Caco-2 (cell line): Measurements from ENCODE around the gene CHRNA5. TPM values are rescaled to one million over a fixed set of nuclear protein-coding genes. Genes with fewer than 3 reads are reported as not detected.

ENCODE experiments used
- BruUV-seq: library from RNA; stranded (reverse); fragments of 400-500 nt; replicated peaks from 2 replicates; lab custom pipeline; 2021; lab: Mats Ljungman, UMichigan
- CTCF ChIA-PET: fragments of 300-600 bp; sonication (Branson Sonifier 250); formaldehyde crosslinking; loops from one replicate; lab custom pipeline; 2022; ENCODE audit warnings: antibody characterized with exemption; lab: Charles Lee
- POLR2A ChIA-PET: fragments of 300-600 bp; sonication (Branson Sonifier 250); formaldehyde crosslinking; loops from one replicate; lab custom pipeline; 2022; ENCODE audit warnings: antibody characterized with exemption; lab: Charles Lee
- DNase-seq, 2 experiments: peaks; one replicate each; pipeline versions ENCODE4 v3.0.0 to v3.0.0-alpha.2; 2020 to 2022
- H3K27me3 ChIP-seq: replicated peaks from 2 replicates; pipeline ENCODE4 v1.6.0; 2011; ENCODE audit warnings: low read length; ENCODE audit not compliant: control insufficient read depth, insufficient read depth
- H3K36me3 ChIP-seq: 2 replicates; pipeline ENCODE4 v1.5.1; 2011; ENCODE audit warnings: low read length; ENCODE audit not compliant: control insufficient read depth, insufficient read depth
- H3K4me1 ChIP-seq: fragments of 250-450 bp; sonication (Bioruptor Pico); 2 replicates; pipeline ENCODE4 v1.5.1; 2020; ENCODE audit warnings: mild to moderate bottlenecking
- H3K4me3 ChIP-seq: 2 replicates; pipeline ENCODE4 v1.5.1; 2011; ENCODE audit warnings: low read depth, mild to moderate bottlenecking, control low read depth, low read length
- H3K9me3 ChIP-seq: fragments of 250-450 bp; sonication (Bioruptor Pico); 2 replicates; pipeline ENCODE4 v1.5.1; 2020; ENCODE audit warnings: mild to moderate bottlenecking, moderate library complexity
- H3K27ac Mint-ChIP-seq: one replicate; pipeline ENCODE4 v1.8.0; 2022; ENCODE audit warnings: mixed read lengths; ENCODE audit not compliant: unreplicated experiment
- H3K27me3 Mint-ChIP-seq: one replicate; pipeline ENCODE4 v1.8.0; 2022; ENCODE audit warnings: mixed read lengths; ENCODE audit not compliant: insufficient read depth, unreplicated experiment
- H3K36me3 Mint-ChIP-seq: one replicate; pipeline ENCODE4 v1.8.0; 2022; ENCODE audit warnings: mild to moderate bottlenecking, mixed read lengths; ENCODE audit not compliant: insufficient read depth, unreplicated experiment
- H3K4me1 Mint-ChIP-seq: one replicate; pipeline ENCODE4 v1.8.0; 2022; ENCODE audit warnings: low read depth, mixed read lengths; ENCODE audit not compliant: unreplicated experiment
- H3K4me3 Mint-ChIP-seq: one replicate; pipeline ENCODE4 v1.8.0; 2022; ENCODE audit warnings: mild to moderate bottlenecking, moderate library complexity, mixed read lengths; ENCODE audit not compliant: unreplicated experiment
- H3K9me3 Mint-ChIP-seq: one replicate; pipeline ENCODE4 v1.8.0; 2022; ENCODE audit warnings: mixed read lengths; ENCODE audit not compliant: unreplicated experiment
- CTCF ChIP-seq, 2 experiments: fragments of 200-600 bp in 1 of 2; IDR thresholded peaks; 1 replicate in 1 of 2; 2 replicates in 1 of 2; pipeline versions ENCODE4 v1.5.1 to v1.8.0; 2011 to 2022; ENCODE audit warnings: antibody characterized with exemption in 1 of 2, control low read depth in 1 of 2, inconsistent platforms in 1 of 2, low read depth in 1 of 2, low read length in 1 of 2, mild to moderate bottlenecking in 1 of 2, moderate library complexity in 1 of 2; ENCODE audit not compliant: insufficient read depth in 1 of 2, severe bottlenecking in 1 of 2, unreplicated experiment in 1 of 2
- intact Hi-C: fragments of 100-400 bp; cut with micrococcal nuclease; formaldehyde crosslinking; loops from one replicate; pipeline ENCODE4 v1.10.0; 2022; ENCODE audit not compliant: unreplicated experiment
- total RNA-seq: library from RNA; stranded (reverse); gene quantifications from 2 replicates; pipeline ENCODE4 v1.2.3, GENCODE V29; 2022

CHRNA5 gene
- total RNA-seq, 1 experiment from 2014 or later = 12.9 TPM

GRCh38 chr15:78621810-78622402, 56.6 kb downstream of the CHRNA5 start:
- ChIA-PET CTCF (no interaction called here), POLR2A (no interaction called here)
- no TSS peak for BruUV-seq
- H3K27ac Mint-ChIP-seq = no peak overlapping the region
- Histone ChIP-seq H3K36me3 (no peaks in the 10 kb centered on the region), H3K9me3 (no peaks in the 10 kb centered on the region), H3K4me3 (no peak overlapping the region), H3K4me1 (no peaks in the 10 kb centered on the region), H3K27me3 (no peaks in the 10 kb centered on the region)
- TF ChIP-seq CTCF (IDR thresholded peaks at IDR 0.05; ENCODE audit: insufficient read depth in 1 of 2, low read depth in 1 of 2, low read length in 1 of 2, severe bottlenecking in 1 of 2, unreplicated experiment in 1 of 2) = no peak
- H3K27me3 Mint-ChIP-seq = peaks cover 9% of the 10 kb centered on the region
- intact Hi-C loops = no loop called here
- H3K36me3 Mint-ChIP-seq = no peaks in the 10 kb centered on the region
- H3K9me3 Mint-ChIP-seq = no peaks in the 10 kb centered on the region
- no peak overlapping the region for H3K4me3 Mint-ChIP-seq
- no peaks in the 10 kb centered on the region for H3K4me1 Mint-ChIP-seq
- DNase-seq = no peak

GRCh38 chr15:78623786-78624497, 58.6 kb downstream of the CHRNA5 start:
- Mint-ChIP-seq H3K4me1 (no peaks in the 10 kb centered on the region), H3K27ac (no peak overlapping the region), H3K9me3 (no peaks in the 10 kb centered on the region), H3K36me3 (no peaks in the 10 kb centered on the region), H3K4me3 (no peak overlapping the region), H3K27me3 (peaks cover 15% of the 10 kb centered on the region)
- intact Hi-C loops = no loop called here
- Histone ChIP-seq H3K4me3 (no peak overlapping the region), H3K9me3 (no peaks in the 10 kb centered on the region), H3K36me3 (no peaks in the 10 kb centered on the region), H3K4me1 (no peaks in the 10 kb centered on the region), H3K27me3 (no peaks in the 10 kb centered on the region)
- TF ChIP-seq CTCF (IDR thresholded peaks at IDR 0.05; ENCODE audit: insufficient read depth in 1 of 2, low read depth in 1 of 2, low read length in 1 of 2, severe bottlenecking in 1 of 2, unreplicated experiment in 1 of 2) = no peak
- DNase-seq = no peak
- POLR2A ChIA-PET = no interaction called here
- CTCF ChIA-PET = no interaction called here
- no TSS peak for BruUV-seq

- Mint-ChIP-seq H3K4me1 (no peaks in the 10 kb centered on the region), H3K4me3 (no peak overlapping the region), H3K27ac (no peak overlapping the region), H3K27me3 (peaks cover 15% of the 10 kb centered on the region), H3K9me3 (no peaks in the 10 kb centered on the region), H3K36me3 (no peaks in the 10 kb centered on the region)
- POLR2A ChIA-PET = no interaction called here
- H3K27me3 ChIP-seq = no peaks in the 10 kb centered on the region; the same call in 1 of the 2 replicates
- H3K36me3 ChIP-seq = no peaks in the 10 kb centered on the region
- H3K4me1 ChIP-seq = no peaks in the 10 kb centered on the region
- H3K9me3 ChIP-seq = no peaks in the 10 kb centered on the region
- DNase-seq = no peak
- CTCF ChIA-PET = no interaction called here
- no peak overlapping the region for H3K4me3 ChIP-seq
- no peak for TF ChIP-seq CTCF (IDR thresholded peaks at IDR 0.05; ENCODE audit: insufficient read depth in 1 of 2, low read depth in 1 of 2, low read length in 1 of 2, severe bottlenecking in 1 of 2, unreplicated experiment in 1 of 2)
- intact Hi-C loops = no loop called here
- BruUV-seq = no TSS peak
Observed at GRCh38 chr15:78624651-78625590, 59.6 kb downstream of the CHRNA5 start.
